ENCODE results near the gene ANKRD11. TPM values are rescaled to one million over a fixed set of nuclear protein-coding genes. Genes with fewer than 3 reads are reported as not detected.

The ANKRD11 gene
- total RNA-seq, 1 experiment from 2014 or later = 266 TPM

GRCh38 chr16:89347807-89348206 is 142.6 kb downstream of the ANKRD11 start:
- Histone ChIP-seq H3K79me2 (ENCODE audit: insufficient read depth, low read length) (peaks cover 100% of the 10 kb centered on the region), H2AFZ (ENCODE audit: low read depth, low read length, poor library complexity, severe bottlenecking) (no peak overlapping the region), H4K20me1 (ENCODE audit: insufficient read depth) (peaks cover 58% of the 10 kb centered on the region; the same call in 1 of the 2 replicates), H3K4me2 (ENCODE audit: low read length) (no peak overlapping the region), H3K27me3 (ENCODE audit: insufficient read depth, low read length) (no peaks in the 10 kb centered on the region), H3K36me3 (ENCODE audit: control insufficient read depth in 1 of 2, insufficient read depth in 2 of 2, low read length in 2 of 2) (no peaks in the 10 kb centered on the region), H3K9me3 (ENCODE audit: control insufficient read depth in 1 of 2, insufficient read depth in 1 of 2, low read depth in 1 of 2, low read length in 2 of 2) (no peaks in the 10 kb centered on the region), H3K9me2 (ENCODE audit: insufficient read depth) (no peaks in the 10 kb centered on the region), H3K9ac (ENCODE audit: low read length) (no peak overlapping the region), H3K4me1 (ENCODE audit: control insufficient read depth in 1 of 2, insufficient read depth in 2 of 2, low read length in 2 of 2) (peaks cover 35 to 61% of the 10 kb centered on the region in 2 experiments), H3K4me3 (replicated peaks in 1 of 2; ENCODE audit: low read depth in 1 of 2, low read length in 2 of 2) (no peak overlapping the region), H3K27ac (ENCODE audit: low read depth, low read length) (no peak overlapping the region)
- ChIA-PET RAD21 (ENCODE audit: low non-redundant PET in 1 of 2, low total read pairs in 2 of 2, uncharacterized antibody in 2 of 2, unreplicated experiment in 2 of 2) (no interaction called here), CTCF (interaction anchor here (1.3 kb wide), 1 partner anchor 9 kb away, joined by 3 read pairs; no protein-coding TSS in a partner anchor), POLR2A (no interaction called here)
- no TSS peak for BruUV-seq (replicated peaks)
- DNase-seq (ENCODE audit: low read depth, low spot score) (no peak), ATAC-seq (no peak)
- no peak for TF ChIP-seq EZH2phosphoT487 (IDR thresholded peaks at IDR 0.05; ENCODE audit: borderline replicate concordance)
- TF ChIP-seq ZBTB33 (IDR thresholded peaks at IDR 0.05; ENCODE audit: extremely low read depth, insufficient replicate concordance, low read length) = no peak
- no peak for TF ChIP-seq SRF (IDR thresholded peaks at IDR 0.05; ENCODE audit: low read depth)
- 0 out of 2 replicates have a peak, but pooled peaks have one; percentile 3 for TF ChIP-seq POLR2AphosphoS5 (IDR thresholded peaks at IDR 0.05; ENCODE audit: low read depth, low read length)
- intact Hi-C loops (cut with micrococcal nuclease) = no loop called here

DNA sequence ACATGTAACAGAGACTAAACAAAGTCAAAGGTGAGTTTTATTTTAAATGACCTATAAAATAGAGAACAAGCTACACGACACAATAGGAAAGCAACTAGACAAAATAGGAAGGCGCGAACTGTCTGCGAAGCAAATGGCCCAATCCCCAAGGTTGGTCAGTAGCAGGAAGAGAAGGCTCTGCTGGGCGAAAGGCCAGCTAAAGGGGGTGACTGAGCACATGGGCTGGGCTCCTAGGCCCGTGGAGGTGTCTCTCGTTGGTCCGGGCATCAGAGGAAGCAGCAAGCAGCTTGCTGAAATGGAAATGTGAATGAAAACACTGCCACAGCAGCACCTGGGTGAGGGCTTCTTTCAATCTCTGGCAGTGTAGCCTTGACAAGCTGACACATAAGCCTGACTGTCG is 143.5 kb downstream of the ANKRD11 start:
- Histone ChIP-seq H3K4me2 (ENCODE audit: low read length) (no peak overlapping the region), H3K9me2 (ENCODE audit: insufficient read depth) (no peaks in the 10 kb centered on the region), H3K27ac (ENCODE audit: low read depth, low read length) (no peak overlapping the region), H3K9ac (ENCODE audit: low read length) (no peak overlapping the region), H3K27me3 (ENCODE audit: insufficient read depth, low read length) (no peaks in the 10 kb centered on the region), H3K79me2 (ENCODE audit: insufficient read depth, low read length) (peaks cover 100% of the 10 kb centered on the region), H3K4me1 (ENCODE audit: control insufficient read depth in 1 of 2, insufficient read depth in 2 of 2, low read length in 2 of 2) (peaks cover 37 to 58% of the 10 kb centered on the region in 2 experiments), H3K4me3 (replicated peaks in 1 of 2; ENCODE audit: low read depth in 1 of 2, low read length in 2 of 2) (no peak overlapping the region), H3K9me3 (ENCODE audit: control insufficient read depth in 1 of 2, insufficient read depth in 1 of 2, low read depth in 1 of 2, low read length in 2 of 2) (no peaks in the 10 kb centered on the region), H4K20me1 (ENCODE audit: insufficient read depth) (peaks cover 65% of the 10 kb centered on the region; the same call in 1 of the 2 replicates), H2AFZ (ENCODE audit: low read depth, low read length, poor library complexity, severe bottlenecking) (no peak overlapping the region), H3K36me3 (ENCODE audit: control insufficient read depth in 1 of 2, insufficient read depth in 2 of 2, low read length in 2 of 2) (no peaks in the 10 kb centered on the region)
- DNase-seq (ENCODE audit: low read depth, low spot score) (no peak), ATAC-seq (no peak)
- POLR2A ChIA-PET = no interaction called here
- intact Hi-C loops (cut with micrococcal nuclease) = no loop called here
- RAD21 ChIA-PET (ENCODE audit: low non-redundant PET in 1 of 2, low total read pairs in 2 of 2, uncharacterized antibody in 2 of 2, unreplicated experiment in 2 of 2) = no interaction called here
- no TSS peak for BruUV-seq (replicated peaks)
- CTCF ChIA-PET = interaction anchor here (1.3 to 1.4 kb wide), 2 partner anchors 10 to 11 kb away, joined by 3 to 4 read pairs; no protein-coding TSS in a partner anchor
- TF ChIP-seq CBX3 (IDR thresholded peaks at IDR 0.05; ENCODE audit: low read depth) (no peak), YY1 (IDR thresholded peaks at IDR 0.05; ENCODE audit: extremely low read depth, insufficient replicate concordance, low read depth, low read length) (no peak), EGR1 (IDR thresholded peaks at IDR 0.05; ENCODE audit: low read depth) (no peak), SIN3A (IDR thresholded peaks at IDR 0.05; ENCODE audit: low read depth) (no peak), ZFX (IDR thresholded peaks at IDR 0.05) (no peak), SP1 (IDR thresholded peaks at IDR 0.05; ENCODE audit: low read depth) (no peak), ZNF274 (IDR thresholded peaks at IDR 0.05; ENCODE audit: low read depth, low read length) (no peak), CEBPB (IDR thresholded peaks at IDR 0.05; ENCODE audit: low read depth) (no peak), MAX (IDR thresholded peaks at IDR 0.05) (no peak), ELF1 (IDR thresholded peaks at IDR 0.05; ENCODE audit: borderline replicate concordance, low read depth) (no peak)
- TF ChIP-seq, protein P1, sequence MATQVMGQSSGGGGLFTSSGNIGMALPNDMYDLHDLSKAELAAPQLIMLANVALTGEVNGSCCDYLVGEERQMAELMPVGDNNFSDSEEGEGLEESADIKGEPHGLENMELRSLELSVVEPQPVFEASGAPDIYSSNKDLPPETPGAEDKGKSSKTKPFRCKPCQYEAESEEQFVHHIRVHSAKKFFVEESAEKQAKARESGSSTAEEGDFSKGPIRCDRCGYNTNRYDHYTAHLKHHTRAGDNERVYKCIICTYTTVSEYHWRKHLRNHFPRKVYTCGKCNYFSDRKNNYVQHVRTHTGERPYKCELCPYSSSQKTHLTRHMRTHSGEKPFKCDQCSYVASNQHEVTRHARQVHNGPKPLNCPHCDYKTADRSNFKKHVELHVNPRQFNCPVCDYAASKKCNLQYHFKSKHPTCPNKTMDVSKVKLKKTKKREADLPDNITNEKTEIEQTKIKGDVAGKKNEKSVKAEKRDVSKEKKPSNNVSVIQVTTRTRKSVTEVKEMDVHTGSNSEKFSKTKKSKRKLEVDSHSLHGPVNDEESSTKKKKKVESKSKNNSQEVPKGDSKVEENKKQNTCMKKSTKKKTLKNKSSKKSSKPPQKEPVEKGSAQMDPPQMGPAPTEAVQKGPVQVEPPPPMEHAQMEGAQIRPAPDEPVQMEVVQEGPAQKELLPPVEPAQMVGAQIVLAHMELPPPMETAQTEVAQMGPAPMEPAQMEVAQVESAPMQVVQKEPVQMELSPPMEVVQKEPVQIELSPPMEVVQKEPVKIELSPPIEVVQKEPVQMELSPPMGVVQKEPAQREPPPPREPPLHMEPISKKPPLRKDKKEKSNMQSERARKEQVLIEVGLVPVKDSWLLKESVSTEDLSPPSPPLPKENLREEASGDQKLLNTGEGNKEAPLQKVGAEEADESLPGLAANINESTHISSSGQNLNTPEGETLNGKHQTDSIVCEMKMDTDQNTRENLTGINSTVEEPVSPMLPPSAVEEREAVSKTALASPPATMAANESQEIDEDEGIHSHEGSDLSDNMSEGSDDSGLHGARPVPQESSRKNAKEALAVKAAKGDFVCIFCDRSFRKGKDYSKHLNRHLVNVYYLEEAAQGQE (IDR thresholded peaks at IDR 0.05; ENCODE audit: low read depth) = no peak

Data from HCT116 (cell line).